Glomerular visceral epithelial cell (primary cell): ENCODE measurements around the gene ROR1.

Source experiments
- DNase-seq: peaks from one replicate; pipeline ENCODE4 v3.0.0-alpha.2; 2016; ENCODE audit errors: extremely low spot score

ROR1 gene

DNA sequence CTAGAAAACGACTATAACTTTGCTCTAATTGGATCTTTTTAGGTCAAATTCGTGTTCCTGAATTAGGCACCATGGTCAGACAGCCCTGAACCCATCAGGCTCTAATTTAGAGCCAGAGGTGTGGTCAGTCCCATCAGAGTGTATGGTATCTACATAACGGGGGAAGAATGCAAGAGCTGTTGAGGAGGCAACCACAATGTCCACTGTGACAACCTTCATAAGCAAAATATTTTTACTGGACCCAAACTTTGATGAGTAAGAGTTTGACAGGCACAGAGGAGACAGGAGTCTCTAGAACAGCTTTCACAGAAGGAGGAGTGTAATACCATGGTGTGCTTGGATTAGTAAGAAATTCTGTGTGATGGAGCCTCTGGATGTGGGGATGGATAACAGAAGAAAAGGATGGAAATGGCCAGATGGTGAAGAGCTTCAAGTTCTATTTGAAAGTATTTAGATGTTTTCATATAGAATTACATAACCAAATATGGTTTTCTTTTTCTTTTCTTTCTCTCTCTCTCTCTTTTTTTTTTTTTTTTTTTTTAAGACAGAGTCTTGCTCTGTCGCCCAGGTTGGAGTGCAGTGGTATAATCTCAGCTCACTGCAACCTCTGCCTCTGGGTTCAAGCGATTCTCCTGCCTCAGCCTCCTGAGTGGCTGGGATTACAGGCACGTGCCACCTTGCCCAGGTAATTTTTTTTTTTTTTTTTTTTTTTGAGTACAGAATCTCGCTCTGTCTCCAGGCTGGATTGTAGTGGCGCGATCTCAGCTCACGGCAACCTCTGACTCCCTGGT lies 454.5 kb downstream of the ROR1 start:
- peak; percentile 79 for DNase-seq

DNA sequence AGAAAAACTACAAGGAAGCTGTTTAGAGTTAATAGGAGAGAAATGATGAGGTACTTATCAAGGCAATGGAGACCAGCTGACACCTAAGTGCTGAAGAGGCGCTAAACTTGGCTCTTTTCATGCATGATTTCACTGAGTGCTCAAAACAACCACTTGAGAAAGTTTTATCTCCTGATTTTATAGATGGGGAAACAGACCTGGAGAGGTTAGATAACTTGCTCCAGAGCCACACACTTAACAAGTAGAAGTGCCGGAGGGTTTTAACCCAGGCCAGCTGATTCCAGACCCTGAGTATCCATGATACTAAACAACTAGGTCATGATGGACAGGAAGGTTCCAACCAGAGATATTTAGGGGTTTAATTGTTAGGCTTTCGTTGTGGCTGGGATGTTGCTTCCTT lies 455.5 kb downstream of the ROR1 start:
- DNase-seq = no peak
